Neural progenitor cell (in vitro differentiated cells): ENCODE results near the gene ATP6V0E2.
"Not testable (repeated sequence)": the region's sequence is repeated elsewhere in the genome, so short reads cannot be mapped to it uniquely, and the experiment has no call there.

Experiments used
- EZH2 ChIP-seq: fragments of 200-600 bp; sonication (generic); IDR thresholded peaks from 2 replicates; pipeline ENCODE4 v1.6.1; 2017; ENCODE audit warnings: antibody characterized with exemption, mild to moderate bottlenecking, moderate library complexity
- EZH2phosphoT487 ChIP-seq: fragments of 200-600 bp; sonication (generic); IDR thresholded peaks from 2 replicates; pipeline ENCODE4 v1.6.1; 2017; ENCODE audit warnings: antibody characterized with exemption
- TF ChIP-seq, protein P1 (sequence below): fragments of 200-600 bp; sonication (generic); IDR thresholded peaks from 2 replicates; pipeline ENCODE4 v1.5.1; 2017; ENCODE audit warnings: antibody characterized with exemption, mild to moderate bottlenecking

GRCh38 chr7:149890715-149891114 lies 16.9 kb downstream of the ATP6V0E2 start:
- TF ChIP-seq, protein P1, sequence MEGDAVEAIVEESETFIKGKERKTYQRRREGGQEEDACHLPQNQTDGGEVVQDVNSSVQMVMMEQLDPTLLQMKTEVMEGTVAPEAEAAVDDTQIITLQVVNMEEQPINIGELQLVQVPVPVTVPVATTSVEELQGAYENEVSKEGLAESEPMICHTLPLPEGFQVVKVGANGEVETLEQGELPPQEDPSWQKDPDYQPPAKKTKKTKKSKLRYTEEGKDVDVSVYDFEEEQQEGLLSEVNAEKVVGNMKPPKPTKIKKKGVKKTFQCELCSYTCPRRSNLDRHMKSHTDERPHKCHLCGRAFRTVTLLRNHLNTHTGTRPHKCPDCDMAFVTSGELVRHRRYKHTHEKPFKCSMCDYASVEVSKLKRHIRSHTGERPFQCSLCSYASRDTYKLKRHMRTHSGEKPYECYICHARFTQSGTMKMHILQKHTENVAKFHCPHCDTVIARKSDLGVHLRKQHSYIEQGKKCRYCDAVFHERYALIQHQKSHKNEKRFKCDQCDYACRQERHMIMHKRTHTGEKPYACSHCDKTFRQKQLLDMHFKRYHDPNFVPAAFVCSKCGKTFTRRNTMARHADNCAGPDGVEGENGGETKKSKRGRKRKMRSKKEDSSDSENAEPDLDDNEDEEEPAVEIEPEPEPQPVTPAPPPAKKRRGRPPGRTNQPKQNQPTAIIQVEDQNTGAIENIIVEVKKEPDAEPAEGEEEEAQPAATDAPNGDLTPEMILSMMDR = not testable (repeated sequence)
- TF ChIP-seq EZH2, EZH2phosphoT487: not testable (repeated sequence)
